Liver (tissue), 9 donors: Measurements from ENCODE around the gene ARPC1A. TPM values are rescaled to one million over a fixed set of nuclear protein-coding genes. Genes with fewer than 3 reads are reported as not detected.

Experiments
- DNase-seq: peaks from one replicate; pipeline ENCODE4 v3.0.0-alpha.2; 2017; ENCODE audit warnings: low spot score
- H3K27ac ChIP-seq, 2 donors: one replicate each; pipeline ENCODE4 v1.7.0; 2013; ENCODE audit warnings: inconsistent platforms in 2 of 2, low read length in 2 of 2, control low read depth in 1 of 2, low read depth in 1 of 2, mild to moderate bottlenecking in 1 of 2
- H3K27me3 ChIP-seq, 4 donors: one replicate each; pipeline versions ENCODE4 v1.6.1 to v1.7.0; 2013; ENCODE audit warnings: low read length in 3 of 4, inconsistent platforms in 1 of 4, mild to moderate bottlenecking in 1 of 4, moderate library complexity in 1 of 4; ENCODE audit not compliant: control insufficient read depth in 4 of 4, insufficient read depth in 4 of 4
- H3K36me3 ChIP-seq, 4 donors: one replicate each; pipeline versions ENCODE4 v1.6.1 to v1.7.0; 2013; ENCODE audit warnings: low read length in 3 of 4, mild to moderate bottlenecking in 3 of 4, low read depth in 1 of 4, moderate library complexity in 1 of 4; ENCODE audit not compliant: control insufficient read depth in 4 of 4, insufficient read depth in 3 of 4
- H3K4me1 ChIP-seq, 4 donors: one replicate each; pipeline versions ENCODE4 v1.6.1 to v1.7.0; 2013; ENCODE audit warnings: low read length in 3 of 4, mild to moderate bottlenecking in 3 of 4, moderate library complexity in 1 of 4; ENCODE audit not compliant: control insufficient read depth in 4 of 4, insufficient read depth in 4 of 4
- H3K4me3 ChIP-seq, 3 donors: one replicate each; pipeline versions ENCODE4 v1.6.1 to v1.7.0; 2013; ENCODE audit warnings: low read length in 3 of 3, control low read depth in 1 of 3, low read depth in 1 of 3, mild to moderate bottlenecking in 1 of 3
- H3K9ac ChIP-seq, 2 donors: one replicate each; pipeline ENCODE4 v1.7.0; 2013; ENCODE audit warnings: low read length in 2 of 2, mild to moderate bottlenecking in 2 of 2, moderate library complexity in 2 of 2, control low read depth in 1 of 2, low read depth in 1 of 2
- H3K9me3 ChIP-seq, 4 donors: one replicate each; pipeline versions ENCODE4 v1.6.1 to v1.7.0; 2013; ENCODE audit warnings: low read length in 3 of 4; ENCODE audit not compliant: control insufficient read depth in 4 of 4
- EGR1 ChIP-seq, 2 donors: IDR thresholded peaks; 2 replicates each; pipeline ENCODE4 v1.6.1; 2016 to 2018; ENCODE audit warnings: antibody characterized with exemption in 2 of 2, low read depth in 2 of 2
- FOXA1 ChIP-seq: IDR thresholded peaks from 2 replicates; pipeline ENCODE4 v1.6.1; 2016; ENCODE audit warnings: antibody characterized with exemption
- FOXA2 ChIP-seq: IDR thresholded peaks from 2 replicates; pipeline ENCODE4 v1.6.1; 2016; ENCODE audit warnings: antibody characterized with exemption
- GABPA ChIP-seq, 2 donors: IDR thresholded peaks in 1 of 2; conservative IDR thresholded peaks in 1 of 2; 2 replicates each; pipeline ENCODE4 v1.6.1; 2016; ENCODE audit warnings: antibody characterized with exemption in 2 of 2, mild to moderate bottlenecking in 1 of 2, moderate library complexity in 1 of 2
- HNF4A ChIP-seq, 2 donors: conservative IDR thresholded peaks; 2 replicates each; pipeline ENCODE4 v1.6.1; 2016; ENCODE audit warnings: antibody characterized with exemption in 2 of 2, mild to moderate bottlenecking in 2 of 2
- HNF4G ChIP-seq: IDR thresholded peaks from 2 replicates; pipeline ENCODE4 v1.6.1; 2016; ENCODE audit warnings: antibody characterized with exemption
- JUND ChIP-seq, 2 donors: IDR thresholded peaks; 2 replicates each; pipeline ENCODE4 v1.6.1; 2016; ENCODE audit warnings: antibody characterized with exemption in 2 of 2
- NR2F2 ChIP-seq: IDR thresholded peaks from 2 replicates; pipeline ENCODE4 v1.6.1; 2016; ENCODE audit warnings: antibody characterized with exemption
- RAD21 ChIP-seq, 2 donors: IDR thresholded peaks; 2 replicates each; pipeline ENCODE4 v1.6.1; 2016; ENCODE audit warnings: antibody characterized with exemption in 2 of 2, mild to moderate bottlenecking in 2 of 2
- RXRA ChIP-seq, 2 donors: IDR thresholded peaks; 2 replicates each; pipeline ENCODE4 v1.6.1; 2017 to 2018; ENCODE audit warnings: antibody characterized with exemption in 2 of 2, mild to moderate bottlenecking in 1 of 2
- SP1 ChIP-seq: IDR thresholded peaks from 2 replicates; pipeline ENCODE4 v1.6.1; 2018; ENCODE audit warnings: antibody characterized with exemption, mild to moderate bottlenecking
- TAF1 ChIP-seq: conservative IDR thresholded peaks from 2 replicates; pipeline ENCODE4 v1.6.1; 2016; ENCODE audit warnings: antibody characterized with exemption, mild to moderate bottlenecking
- YY1 ChIP-seq: IDR thresholded peaks from 2 replicates; pipeline ENCODE4 v1.6.1; 2016; ENCODE audit warnings: antibody characterized with exemption, mild to moderate bottlenecking
- WGBS: extraction: QIAGEN DNeasy Blood & Tissue Kit; methylation state at CpG from one replicate; pipeline ENCODE4 v1.1.7; 2013; 5-methylcytosine and 5-hydroxymethylcytosine counted together
- polyA plus RNA-seq, 2 donors: library from polyadenylated mRNA; stranded (reverse) in 1 of 2; unstranded in 1 of 2; fragments of 200-250 nt in 1 of 2; fragments of >200 nt in 1 of 2; fragmentation: Nextera tagmentation in 1 of 2; extraction: Ambion mirVana in 1 of 2; gene quantifications; one replicate each; pipeline versions ENCODE4 v1.2.1 to v1.2.3, GENCODE V29; 2013 to 2015
- total RNA-seq, 2 donors: library from RNA; depleted of rRNA; stranded (reverse); fragments of >200 nt; gene quantifications; one replicate each; pipeline ENCODE4 v1.2.3, GENCODE V29; 2014
- TF ChIP-seq, protein P1 (sequence below): IDR thresholded peaks from 2 replicates; pipeline ENCODE4 v1.6.1; 2016; ENCODE audit warnings: antibody characterized with exemption, mild to moderate bottlenecking
- TF ChIP-seq, protein P2 (sequence below): IDR thresholded peaks from 2 replicates; pipeline ENCODE4 v1.6.1; 2016; ENCODE audit warnings: antibody characterized with exemption
- TF ChIP-seq, protein P3 (sequence below): fragments of 150-350 bp; IDR thresholded peaks from 2 replicates; pipeline ENCODE4 v1.5.1; 2017; ENCODE audit warnings: improper control_type of control experiment, low read depth, low read length; ENCODE audit not compliant: missing input control
- TF ChIP-seq, protein P4 (sequence below): IDR thresholded peaks from 2 replicates; pipeline ENCODE4 v1.6.1; 2016; ENCODE audit warnings: antibody characterized with exemption
- TF ChIP-seq, protein P5 (sequence below): IDR thresholded peaks from 2 replicates; pipeline ENCODE4 v1.6.1; 2016; ENCODE audit warnings: antibody characterized with exemption
- donor health status: healthy.
- donor health status: healthy.
- donor health status: healthy.
- donor health status: healthy.
- donor health status: healthy.

The ARPC1A gene
- total and polyA plus RNA-seq, 4 donors = 46.7 to 84.0 (median 60.8) TPM

DNA sequence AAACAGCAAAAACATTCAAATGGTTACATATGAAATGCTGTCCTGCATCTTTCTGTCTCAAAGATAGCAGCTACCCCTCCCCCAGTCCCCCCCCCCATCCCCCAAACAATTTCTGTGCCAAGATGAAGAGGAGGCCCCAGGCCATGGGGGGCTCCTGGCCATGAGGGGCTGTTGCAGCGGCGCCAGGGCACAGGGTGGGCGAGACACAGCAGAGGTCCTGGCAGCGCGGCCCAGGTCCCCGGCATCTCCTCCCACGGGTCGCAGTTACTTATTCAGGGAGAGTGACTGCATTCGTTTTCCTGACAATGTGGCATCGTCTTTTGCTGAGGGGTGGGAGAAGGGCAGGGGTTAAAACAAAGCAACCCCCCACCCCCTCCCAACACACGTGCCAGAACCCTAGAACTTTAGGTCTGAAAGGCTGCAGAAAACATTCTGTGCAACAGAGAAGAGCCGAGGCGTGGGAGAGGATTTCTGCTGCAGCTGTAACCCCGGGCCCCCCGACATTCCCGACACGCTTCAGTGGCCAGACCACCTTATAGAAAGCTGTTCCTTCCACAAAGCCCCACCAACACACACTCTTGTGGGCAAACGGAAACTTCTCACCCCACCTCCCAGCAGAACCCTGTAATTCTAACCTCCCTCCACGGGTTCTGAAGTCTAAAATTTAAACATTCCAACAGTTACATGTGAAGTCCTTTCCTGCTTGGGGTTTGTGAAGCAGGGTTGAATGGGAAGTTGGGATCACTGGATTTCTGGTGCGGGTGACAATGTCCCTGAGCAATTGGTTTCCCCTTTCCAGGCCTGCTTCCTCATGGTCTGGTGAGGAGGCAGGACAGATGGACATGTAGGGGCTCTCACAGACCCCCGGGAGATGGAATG lies 71.0 kb downstream of the ARPC1A start:
- no peak for DNase-seq
- peaks cover 8 to 30% (median 19%) of the 10 kb centered on the region in 4 donors for H3K4me1 ChIP-seq
- H3K4me3 ChIP-seq = no peak overlapping the region
- no peak overlapping the region for H3K9ac ChIP-seq
- no peaks in the 10 kb centered on the region for H3K9me3 ChIP-seq
- no peaks in the 10 kb centered on the region for H3K27me3 ChIP-seq
- peaks cover 7 to 53% (median 23%) of the 10 kb centered on the region in 4 donors for H3K36me3 ChIP-seq
- TF ChIP-seq EGR1 (IDR thresholded peaks at IDR 0.05; ENCODE audit: low read depth in 2 of 2) (no peak), YY1 (no peak), RXRA (IDR thresholded peaks at IDR 0.05) (no peak), TAF1 (no peak), FOXA2 (no peak), HNF4G (no peak), GABPA (IDR thresholded peaks at IDR 0.05 in 1 of 2, conservative IDR thresholded peaks at IDR 0.05 in 1 of 2) (no peak), RAD21 (IDR thresholded peaks at IDR 0.05) (no peak), HNF4A (conservative IDR thresholded peaks at IDR 0.05) (no peak), NR2F2 (no peak), JUND (IDR thresholded peaks at IDR 0.05) (no peak), FOXA1 (no peak), SP1 (no peak)
- TF ChIP-seq, protein P1, sequence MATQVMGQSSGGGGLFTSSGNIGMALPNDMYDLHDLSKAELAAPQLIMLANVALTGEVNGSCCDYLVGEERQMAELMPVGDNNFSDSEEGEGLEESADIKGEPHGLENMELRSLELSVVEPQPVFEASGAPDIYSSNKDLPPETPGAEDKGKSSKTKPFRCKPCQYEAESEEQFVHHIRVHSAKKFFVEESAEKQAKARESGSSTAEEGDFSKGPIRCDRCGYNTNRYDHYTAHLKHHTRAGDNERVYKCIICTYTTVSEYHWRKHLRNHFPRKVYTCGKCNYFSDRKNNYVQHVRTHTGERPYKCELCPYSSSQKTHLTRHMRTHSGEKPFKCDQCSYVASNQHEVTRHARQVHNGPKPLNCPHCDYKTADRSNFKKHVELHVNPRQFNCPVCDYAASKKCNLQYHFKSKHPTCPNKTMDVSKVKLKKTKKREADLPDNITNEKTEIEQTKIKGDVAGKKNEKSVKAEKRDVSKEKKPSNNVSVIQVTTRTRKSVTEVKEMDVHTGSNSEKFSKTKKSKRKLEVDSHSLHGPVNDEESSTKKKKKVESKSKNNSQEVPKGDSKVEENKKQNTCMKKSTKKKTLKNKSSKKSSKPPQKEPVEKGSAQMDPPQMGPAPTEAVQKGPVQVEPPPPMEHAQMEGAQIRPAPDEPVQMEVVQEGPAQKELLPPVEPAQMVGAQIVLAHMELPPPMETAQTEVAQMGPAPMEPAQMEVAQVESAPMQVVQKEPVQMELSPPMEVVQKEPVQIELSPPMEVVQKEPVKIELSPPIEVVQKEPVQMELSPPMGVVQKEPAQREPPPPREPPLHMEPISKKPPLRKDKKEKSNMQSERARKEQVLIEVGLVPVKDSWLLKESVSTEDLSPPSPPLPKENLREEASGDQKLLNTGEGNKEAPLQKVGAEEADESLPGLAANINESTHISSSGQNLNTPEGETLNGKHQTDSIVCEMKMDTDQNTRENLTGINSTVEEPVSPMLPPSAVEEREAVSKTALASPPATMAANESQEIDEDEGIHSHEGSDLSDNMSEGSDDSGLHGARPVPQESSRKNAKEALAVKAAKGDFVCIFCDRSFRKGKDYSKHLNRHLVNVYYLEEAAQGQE = no peak
- TF ChIP-seq, protein P2, sequence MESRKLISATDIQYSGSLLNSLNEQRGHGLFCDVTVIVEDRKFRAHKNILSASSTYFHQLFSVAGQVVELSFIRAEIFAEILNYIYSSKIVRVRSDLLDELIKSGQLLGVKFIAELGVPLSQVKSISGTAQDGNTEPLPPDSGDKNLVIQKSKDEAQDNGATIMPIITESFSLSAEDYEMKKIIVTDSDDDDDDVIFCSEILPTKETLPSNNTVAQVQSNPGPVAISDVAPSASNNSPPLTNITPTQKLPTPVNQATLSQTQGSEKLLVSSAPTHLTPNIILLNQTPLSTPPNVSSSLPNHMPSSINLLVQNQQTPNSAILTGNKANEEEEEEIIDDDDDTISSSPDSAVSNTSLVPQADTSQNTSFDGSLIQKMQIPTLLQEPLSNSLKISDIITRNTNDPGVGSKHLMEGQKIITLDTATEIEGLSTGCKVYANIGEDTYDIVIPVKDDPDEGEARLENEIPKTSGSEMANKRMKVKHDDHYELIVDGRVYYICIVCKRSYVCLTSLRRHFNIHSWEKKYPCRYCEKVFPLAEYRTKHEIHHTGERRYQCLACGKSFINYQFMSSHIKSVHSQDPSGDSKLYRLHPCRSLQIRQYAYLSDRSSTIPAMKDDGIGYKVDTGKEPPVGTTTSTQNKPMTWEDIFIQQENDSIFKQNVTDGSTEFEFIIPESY = no peak
- TF ChIP-seq, protein P3, sequence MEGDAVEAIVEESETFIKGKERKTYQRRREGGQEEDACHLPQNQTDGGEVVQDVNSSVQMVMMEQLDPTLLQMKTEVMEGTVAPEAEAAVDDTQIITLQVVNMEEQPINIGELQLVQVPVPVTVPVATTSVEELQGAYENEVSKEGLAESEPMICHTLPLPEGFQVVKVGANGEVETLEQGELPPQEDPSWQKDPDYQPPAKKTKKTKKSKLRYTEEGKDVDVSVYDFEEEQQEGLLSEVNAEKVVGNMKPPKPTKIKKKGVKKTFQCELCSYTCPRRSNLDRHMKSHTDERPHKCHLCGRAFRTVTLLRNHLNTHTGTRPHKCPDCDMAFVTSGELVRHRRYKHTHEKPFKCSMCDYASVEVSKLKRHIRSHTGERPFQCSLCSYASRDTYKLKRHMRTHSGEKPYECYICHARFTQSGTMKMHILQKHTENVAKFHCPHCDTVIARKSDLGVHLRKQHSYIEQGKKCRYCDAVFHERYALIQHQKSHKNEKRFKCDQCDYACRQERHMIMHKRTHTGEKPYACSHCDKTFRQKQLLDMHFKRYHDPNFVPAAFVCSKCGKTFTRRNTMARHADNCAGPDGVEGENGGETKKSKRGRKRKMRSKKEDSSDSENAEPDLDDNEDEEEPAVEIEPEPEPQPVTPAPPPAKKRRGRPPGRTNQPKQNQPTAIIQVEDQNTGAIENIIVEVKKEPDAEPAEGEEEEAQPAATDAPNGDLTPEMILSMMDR = no peak
- TF ChIP-seq, protein P4, sequence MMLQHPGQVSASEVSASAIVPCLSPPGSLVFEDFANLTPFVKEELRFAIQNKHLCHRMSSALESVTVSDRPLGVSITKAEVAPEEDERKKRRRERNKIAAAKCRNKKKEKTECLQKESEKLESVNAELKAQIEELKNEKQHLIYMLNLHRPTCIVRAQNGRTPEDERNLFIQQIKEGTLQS = no peak
- TF ChIP-seq, protein P5, sequence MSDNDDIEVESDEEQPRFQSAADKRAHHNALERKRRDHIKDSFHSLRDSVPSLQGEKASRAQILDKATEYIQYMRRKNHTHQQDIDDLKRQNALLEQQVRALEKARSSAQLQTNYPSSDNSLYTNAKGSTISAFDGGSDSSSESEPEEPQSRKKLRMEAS = no peak
- 89% methylated on average over 21 of the region's 21 CpGs for WGBS
- no peak overlapping the region for H3K27ac ChIP-seq
